Measurements from ENCODE around the gene SLC45A1.
"Not testable (repeated sequence)": the region's sequence is repeated elsewhere in the genome, so short reads cannot be mapped to it uniquely, and the experiment has no call there.

SLC45A1 gene

GRCh38 chr1:8317647-8318381 lies at the start of gene SLC45A1:
SLC45A1 (plus strand) TSS chr1:8318114; CDS start chr1:8324330, 6,216 bp downstream.
- DNase-seq: peak; percentile 77 to 94 (median 88)

- no peak for DNase-seq
These were observed 44.9 kb upstream of the SLC45A1 start for GRCh38 chr1:8273036-8273435.

- no peak for DNase-seq
These were observed 43.6 kb upstream of the SLC45A1 start for GRCh38 chr1:8274352-8274751.

- DNase-seq: no peak
These were observed 41.6 kb upstream of the SLC45A1 start for GRCh38 chr1:8276173-8276914.

GRCh38 chr1:8276932-8277331 lies 41.0 kb upstream of the SLC45A1 start:
- DNase-seq: no peak

- not testable (repeated sequence) for DNase-seq
These were observed 39.2 kb upstream of the SLC45A1 start for GRCh38 chr1:8278677-8279076.

- DNase-seq: peak; percentile 54 to 67 (median 61)
These were observed 35.9 kb upstream of the SLC45A1 start for GRCh38 chr1:8281843-8282509.

GRCh38 chr1:8283058-8283884 lies 34.6 kb upstream of the SLC45A1 start:
- peak; percentile 84 to 91 (median 89) for DNase-seq

- DNase-seq: no peak
These were observed 33.8 kb upstream of the SLC45A1 start for GRCh38 chr1:8284127-8284526.

GRCh38 chr1:8285103-8285502 lies 32.8 kb upstream of the SLC45A1 start:
- DNase-seq: no peak

GRCh38 chr1:8285965-8286364 lies 31.9 kb upstream of the SLC45A1 start:
- DNase-seq: no peak

GRCh38 chr1:8293118-8293517 lies 24.8 kb upstream of the SLC45A1 start:
- DNase-seq: no peak

- DNase-seq: no peak
These were observed 24.2 kb upstream of the SLC45A1 start for GRCh38 chr1:8293641-8294169.

GRCh38 chr1:8294170-8294697 lies 23.7 kb upstream of the SLC45A1 start:
- no peak for DNase-seq

GRCh38 chr1:8297245-8297644 lies 20.7 kb upstream of the SLC45A1 start:
- DNase-seq: no peak

GRCh38 chr1:8299963-8300362 lies 18.0 kb upstream of the SLC45A1 start:
- DNase-seq: no peak

- DNase-seq: no peak
These were observed 15.6 kb upstream of the SLC45A1 start for GRCh38 chr1:8302081-8302956.

- no peak for DNase-seq
These were observed 14.8 kb upstream of the SLC45A1 start for GRCh38 chr1:8303141-8303540.

GRCh38 chr1:8303876-8304275 lies 14.0 kb upstream of the SLC45A1 start:
- DNase-seq: no peak

- peak; percentile 35 to 50 (median 42) for DNase-seq
These were observed 10.3 kb upstream of the SLC45A1 start for GRCh38 chr1:8307628-8308027.

GRCh38 chr1:8311068-8311718 lies 6.7 kb upstream of the SLC45A1 start:
- DNase-seq: no peak
